WERI-Rb-1 (cell line): ENCODE results near the gene HOXD11.

Source experiments
- DNase-seq: peaks from one replicate; pipeline ENCODE4 v3.0.0-alpha.2; 2020
- H3K27ac ChIP-seq: fragments of 250-450 bp; sonication (Bioruptor Pico); 2 replicates; pipeline ENCODE4 v1.5.1; 2020; ENCODE audit warnings: mild to moderate bottlenecking, moderate library complexity
- H3K27me3 ChIP-seq: fragments of 250-450 bp; sonication (Bioruptor Pico); 2 replicates; pipeline ENCODE4 v1.5.1; 2021; ENCODE audit warnings: mild to moderate bottlenecking, low read depth, moderate library complexity; ENCODE audit not compliant: insufficient read depth, severe bottlenecking
- H3K36me3 ChIP-seq: fragments of 250-450 bp; sonication (Bioruptor Pico); 2 replicates; pipeline ENCODE4 v1.5.1; 2020; ENCODE audit warnings: mild to moderate bottlenecking, moderate library complexity
- H3K4me3 ChIP-seq: 2 replicates; pipeline ENCODE4 v1.5.1; 2011; ENCODE audit warnings: low read depth, mild to moderate bottlenecking, control low read depth, low read length
- H3K9me3 ChIP-seq: fragments of 250-450 bp; sonication (Bioruptor Pico); 2 replicates; pipeline ENCODE4 v1.5.1; 2021; ENCODE audit warnings: mild to moderate bottlenecking, moderate library complexity; ENCODE audit not compliant: severe bottlenecking
- CTCF ChIP-seq: IDR thresholded peaks from 2 replicates; pipeline ENCODE4 v1.5.1; 2011; ENCODE audit warnings: low read depth, mild to moderate bottlenecking, control low read depth, inconsistent platforms, low read length

The HOXD11 gene

GRCh38 chr2:176156301-176156806, 49.3 kb downstream of the HOXD11 start:
- no peak for DNase-seq
- peaks cover 92% of the 10 kb centered on the region for H3K27me3 ChIP-seq
- H3K36me3 ChIP-seq: no peaks in the 10 kb centered on the region
- no peak for TF ChIP-seq CTCF
- H3K9me3 ChIP-seq: peaks cover 19% of the 10 kb centered on the region
- H3K27ac ChIP-seq: no peak overlapping the region
- H3K4me3 ChIP-seq: no peak overlapping the region

- peaks cover 92% of the 10 kb centered on the region for H3K27me3 ChIP-seq
- peak within 1 kb of the TSS; percentile 31 for H3K4me3 ChIP-seq
- no peak for DNase-seq
- H3K36me3 ChIP-seq: no peaks in the 10 kb centered on the region
- no peak for TF ChIP-seq CTCF
- peaks cover 19% of the 10 kb centered on the region for H3K9me3 ChIP-seq
- no peak within 1 kb of the TSS for H3K27ac ChIP-seq
These were observed 49.9 kb downstream of the HOXD11 start, which contains the start of gene HOXD3 for GRCh38 chr2:176156807-176157498. Gene HOXD3 (plus strand): TSS chr2:176157307. CDS start chr2:176169115, 11,808 bp downstream.

DNA sequence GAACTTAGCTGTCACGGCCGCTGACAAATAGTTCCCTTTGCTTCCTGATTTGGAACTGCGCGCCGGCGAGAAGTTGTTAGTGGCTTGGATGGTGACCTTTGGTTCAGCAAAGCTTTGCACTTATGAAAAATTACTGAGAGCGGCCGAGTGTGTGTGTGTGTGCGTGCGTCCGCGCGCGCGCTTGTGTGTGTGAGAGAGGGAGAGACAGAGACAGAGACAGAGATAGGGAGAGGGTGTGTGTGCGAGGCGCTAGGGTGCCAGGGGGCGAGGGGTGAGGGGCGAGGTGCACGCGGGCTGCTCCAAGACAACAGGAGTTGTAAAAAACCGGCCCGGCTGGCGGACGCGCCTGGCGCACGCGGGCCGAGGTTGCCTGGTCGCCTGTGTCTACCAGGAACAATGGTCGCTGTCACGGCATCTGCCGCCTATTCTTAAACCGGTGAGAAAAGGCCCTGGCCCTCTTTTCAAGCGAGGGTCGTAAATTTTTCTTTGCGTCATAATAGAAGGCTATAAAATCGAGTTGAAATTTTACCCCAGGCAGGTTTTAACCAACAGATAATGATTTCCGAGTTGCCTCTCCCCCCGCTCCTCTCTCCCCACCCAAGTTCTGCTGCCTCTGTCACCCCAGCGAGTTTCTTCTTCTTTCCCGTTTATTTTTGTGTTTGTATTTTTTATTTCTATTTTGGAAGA, 50.6 kb downstream of the HOXD11 start:
- Histone ChIP-seq H3K9me3 (peaks cover 19% of the 10 kb centered on the region), H3K27ac (no peak overlapping the region), H3K36me3 (no peaks in the 10 kb centered on the region), H3K27me3 (peaks cover 94% of the 10 kb centered on the region), H3K4me3 (peak overlapping the region; percentile 31)
- TF ChIP-seq CTCF: no peak
- no peak for DNase-seq

DNA sequence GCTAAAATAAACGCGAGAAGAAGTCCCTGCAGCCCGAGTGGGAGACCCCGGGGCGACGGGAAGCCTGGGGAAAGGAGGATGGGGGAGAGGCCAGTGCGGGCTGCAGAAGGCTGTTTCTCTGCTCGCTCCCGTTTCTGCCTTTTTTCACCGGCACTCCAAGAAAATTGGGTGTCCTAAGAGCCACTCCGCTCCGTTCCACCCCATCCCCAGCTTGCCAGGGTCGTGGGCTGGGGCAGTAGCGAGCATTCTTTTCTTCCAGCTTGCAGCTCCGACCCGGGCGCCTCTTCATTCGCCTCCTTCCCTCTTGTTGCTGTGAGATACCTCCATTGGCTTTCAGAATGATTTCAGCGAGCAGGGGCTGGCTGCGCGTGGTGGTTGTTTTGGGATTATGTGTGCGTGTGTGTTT, 51.1 kb downstream of the HOXD11 start:
- Histone ChIP-seq H3K27ac (no peak overlapping the region), H3K36me3 (no peaks in the 10 kb centered on the region), H3K4me3 (peak overlapping the region; percentile 31), H3K9me3 (peaks cover 19% of the 10 kb centered on the region), H3K27me3 (peaks cover 94% of the 10 kb centered on the region)
- no peak for DNase-seq
- TF ChIP-seq CTCF: no peak

GRCh38 chr2:176158855-176159662, 52.0 kb downstream of the HOXD11 start:
- H3K36me3 ChIP-seq: no peaks in the 10 kb centered on the region
- no peak for TF ChIP-seq CTCF
- DNase-seq: peak; percentile 76
- peaks cover 98% of the 10 kb centered on the region for H3K27me3 ChIP-seq
- no peak overlapping the region for H3K4me3 ChIP-seq
- H3K9me3 ChIP-seq: peaks cover 21% of the 10 kb centered on the region
- no peak overlapping the region for H3K27ac ChIP-seq
